Spleen (tissue), 7 donors: ENCODE results near the gene SLC6A5.

Experiments used
- POLR2A ChIP-seq, 3 donors: fragments of 450-650 bp; IDR thresholded peaks; one replicate each; pipeline ENCODE4 v1.5.1; 2017; ENCODE audit warnings: antibody characterized with exemption in 3 of 3, mild to moderate bottlenecking in 1 of 3
- TF ChIP-seq, protein P1 (sequence below), 11 experiments: fragments of 200-600 bp in 7 of 11; fragments of 450-650 bp in 4 of 11; sonication (generic) in 4 of 11; IDR thresholded peaks in 8 of 11; conservative IDR thresholded peaks in 3 of 11; 1 replicate in 7 of 11; 2 replicates in 4 of 11; pipeline versions ENCODE4 v1.4.0 to v1.8.0; 2016 to 2021; ENCODE audit warnings: antibody characterized with exemption in 11 of 11, inconsistent platforms in 4 of 11, mild to moderate bottlenecking in 1 of 11
- donor health status: DM: no; HTN: no; CAD: no; lungs with moderate emphysema.
- donor health status: DM: no; HTN: no; CAD: no.
- donor health status: DM: no; HTN: no; CAD: no.

DNA sequence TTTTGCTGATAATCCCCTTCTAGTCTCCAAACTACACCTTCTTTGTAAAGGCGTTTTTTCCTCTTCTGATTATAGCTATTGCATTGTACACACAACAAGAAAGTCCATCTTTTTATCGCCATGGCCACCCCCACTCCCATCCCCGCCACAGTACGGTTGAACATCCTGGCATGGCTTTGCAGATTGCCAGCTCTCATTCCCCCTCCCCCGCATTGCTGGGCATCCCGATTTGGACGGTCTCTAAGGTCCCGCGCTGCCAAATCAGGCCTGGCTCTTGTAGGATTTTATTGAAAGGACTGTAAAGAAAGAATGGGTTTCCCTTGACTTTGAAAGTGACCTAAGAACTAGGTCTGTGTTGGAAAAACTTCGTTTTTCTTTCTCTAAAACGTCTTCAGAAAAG, 916 bp upstream of the SLC6A5 start:
- TF ChIP-seq POLR2A (IDR thresholded peaks at IDR 0.05), result no peak
- TF ChIP-seq, protein P1, sequence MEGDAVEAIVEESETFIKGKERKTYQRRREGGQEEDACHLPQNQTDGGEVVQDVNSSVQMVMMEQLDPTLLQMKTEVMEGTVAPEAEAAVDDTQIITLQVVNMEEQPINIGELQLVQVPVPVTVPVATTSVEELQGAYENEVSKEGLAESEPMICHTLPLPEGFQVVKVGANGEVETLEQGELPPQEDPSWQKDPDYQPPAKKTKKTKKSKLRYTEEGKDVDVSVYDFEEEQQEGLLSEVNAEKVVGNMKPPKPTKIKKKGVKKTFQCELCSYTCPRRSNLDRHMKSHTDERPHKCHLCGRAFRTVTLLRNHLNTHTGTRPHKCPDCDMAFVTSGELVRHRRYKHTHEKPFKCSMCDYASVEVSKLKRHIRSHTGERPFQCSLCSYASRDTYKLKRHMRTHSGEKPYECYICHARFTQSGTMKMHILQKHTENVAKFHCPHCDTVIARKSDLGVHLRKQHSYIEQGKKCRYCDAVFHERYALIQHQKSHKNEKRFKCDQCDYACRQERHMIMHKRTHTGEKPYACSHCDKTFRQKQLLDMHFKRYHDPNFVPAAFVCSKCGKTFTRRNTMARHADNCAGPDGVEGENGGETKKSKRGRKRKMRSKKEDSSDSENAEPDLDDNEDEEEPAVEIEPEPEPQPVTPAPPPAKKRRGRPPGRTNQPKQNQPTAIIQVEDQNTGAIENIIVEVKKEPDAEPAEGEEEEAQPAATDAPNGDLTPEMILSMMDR (IDR thresholded peaks at IDR 0.05 in 8 of 11, conservative IDR thresholded peaks at IDR 0.05 in 3 of 11), result no peak
